Measurements from ENCODE around the gene TMPRSS12. TPM values are rescaled to one million over a fixed set of nuclear protein-coding genes. Genes with fewer than 3 reads are reported as not detected.
"Not testable (repeated sequence)": the region's sequence is repeated elsewhere in the genome, so short reads cannot be mapped to it uniquely, and the experiment has no call there.

The TMPRSS12 gene
- total RNA-seq, 1 donor from 2014 or later: not detected

- DNase-seq (ENCODE audit: low read depth): no peak
Observed at GRCh38 chr12:50926415-50926814, 83.7 kb downstream of the TMPRSS12 start.

- DNase-seq (ENCODE audit: low read depth): not testable (repeated sequence)
Observed at GRCh38 chr12:50926932-50927331, 84.2 kb downstream of the TMPRSS12 start.

GRCh38 chr12:50927356-50927755 is 84.6 kb downstream of the TMPRSS12 start:
- peak; percentile 60 for DNase-seq (ENCODE audit: low read depth)

- DNase-seq (ENCODE audit: low read depth): peak; percentile 35
Observed at GRCh38 chr12:50927766-50928224, 85.1 kb downstream of the TMPRSS12 start.

GRCh38 chr12:50928392-50928791 is 85.7 kb downstream of the TMPRSS12 start:
- no peak for DNase-seq (ENCODE audit: low read depth)

GRCh38 chr12:50929831-50930230 is 87.1 kb downstream of the TMPRSS12 start:
- DNase-seq (ENCODE audit: low read depth): no peak

GRCh38 chr12:50930477-50930876 is 87.8 kb downstream of the TMPRSS12 start:
- peak; percentile 81 for DNase-seq (ENCODE audit: low read depth)

GRCh38 chr12:50932787-50933280 is 90.1 kb downstream of the TMPRSS12 start:
- DNase-seq (ENCODE audit: low read depth): peak; percentile 76

GRCh38 chr12:50933459-50934124 is 90.9 kb downstream of the TMPRSS12 start:
- peak; percentile 45 for DNase-seq (ENCODE audit: low read depth)

- peak; percentile 41 for DNase-seq (ENCODE audit: low read depth)
Observed at GRCh38 chr12:50934371-50934851, 91.7 kb downstream of the TMPRSS12 start.

- DNase-seq (ENCODE audit: low read depth): peak; percentile 93
Observed at GRCh38 chr12:50934981-50935807, 92.5 kb downstream of the TMPRSS12 start.

GRCh38 chr12:50936821-50937530 is 94.2 kb downstream of the TMPRSS12 start:
- no peak for DNase-seq (ENCODE audit: low read depth)

Other genes starting within 250 kb of the TMPRSS12 start
- gene ATF1, start 78.8 kb upstream of the TMPRSS12 start, total RNA-seq: 17.0 and 25.3 TPM in 2 replicates
- gene HIGD1C, start 109.6 kb downstream of the TMPRSS12 start, total RNA-seq: not detected in 2 replicates
- gene SLC11A2, start 183.5 kb downstream of the TMPRSS12 start, total RNA-seq: 76.7 and 78.5 TPM in 2 replicates
- 24.3 and 33.0 TPM in 2 replicates for gene LETMD1, start 205.4 kb downstream of the TMPRSS12 start, total RNA-seq
- 22.9 and 40.8 TPM in 2 replicates for gene CSRNP2, start 240.7 kb downstream of the TMPRSS12 start, total RNA-seq

All from renal cortical epithelial cell (primary cell).